ENCODE measurements around the gene AKR7A3. TPM values are rescaled to one million over a fixed set of nuclear protein-coding genes. Genes with fewer than 3 reads are reported as not detected.

AKR7A3 gene
- total RNA-seq, 1 donor from 2014 or later, result 4.6 TPM

- H3K4me3 Mint-ChIP-seq, result peak overlapping the region; percentile 87
- DNase-seq (ENCODE audit: extremely low spot score, unreplicated experiment), result no peak
- no peaks in the 10 kb centered on the region for H3K9me3 Mint-ChIP-seq
- TF ChIP-seq, protein P1, sequence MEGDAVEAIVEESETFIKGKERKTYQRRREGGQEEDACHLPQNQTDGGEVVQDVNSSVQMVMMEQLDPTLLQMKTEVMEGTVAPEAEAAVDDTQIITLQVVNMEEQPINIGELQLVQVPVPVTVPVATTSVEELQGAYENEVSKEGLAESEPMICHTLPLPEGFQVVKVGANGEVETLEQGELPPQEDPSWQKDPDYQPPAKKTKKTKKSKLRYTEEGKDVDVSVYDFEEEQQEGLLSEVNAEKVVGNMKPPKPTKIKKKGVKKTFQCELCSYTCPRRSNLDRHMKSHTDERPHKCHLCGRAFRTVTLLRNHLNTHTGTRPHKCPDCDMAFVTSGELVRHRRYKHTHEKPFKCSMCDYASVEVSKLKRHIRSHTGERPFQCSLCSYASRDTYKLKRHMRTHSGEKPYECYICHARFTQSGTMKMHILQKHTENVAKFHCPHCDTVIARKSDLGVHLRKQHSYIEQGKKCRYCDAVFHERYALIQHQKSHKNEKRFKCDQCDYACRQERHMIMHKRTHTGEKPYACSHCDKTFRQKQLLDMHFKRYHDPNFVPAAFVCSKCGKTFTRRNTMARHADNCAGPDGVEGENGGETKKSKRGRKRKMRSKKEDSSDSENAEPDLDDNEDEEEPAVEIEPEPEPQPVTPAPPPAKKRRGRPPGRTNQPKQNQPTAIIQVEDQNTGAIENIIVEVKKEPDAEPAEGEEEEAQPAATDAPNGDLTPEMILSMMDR (conservative IDR thresholded peaks at IDR 0.05), result no peak
- no peaks in the 10 kb centered on the region for H3K27me3 Mint-ChIP-seq
- H3K27ac Mint-ChIP-seq, result peak overlapping the region; percentile 72
- H3K36me3 Mint-ChIP-seq, result peaks cover 7% of the 10 kb centered on the region
- peaks cover 20% of the 10 kb centered on the region for H3K4me1 Mint-ChIP-seq (ENCODE audit: unreplicated experiment)
These were observed 24.4 kb upstream of the AKR7A3 start for GRCh38 chr1:19312782-19313635.

- H3K4me1 Mint-ChIP-seq (ENCODE audit: unreplicated experiment), result peaks cover 20% of the 10 kb centered on the region
- H3K27me3 Mint-ChIP-seq, result no peaks in the 10 kb centered on the region
- DNase-seq (ENCODE audit: extremely low spot score, unreplicated experiment), result peak; percentile 95
- peaks cover 13% of the 10 kb centered on the region for H3K36me3 Mint-ChIP-seq
- no peaks in the 10 kb centered on the region for H3K9me3 Mint-ChIP-seq
- peak within 1 kb of the TSS; percentile 76 for H3K27ac Mint-ChIP-seq
- H3K4me3 Mint-ChIP-seq, result peak within 1 kb of the TSS; percentile 94
- TF ChIP-seq, protein P1 (conservative IDR thresholded peaks at IDR 0.05), result peak; percentile 28
These were observed 23.6 kb upstream of the AKR7A3 start, which contains the start of the genes AKR7A2 and SLC66A1 for GRCh38 chr1:19311931-19312781. Gene AKR7A2, minus strand, starts transcription at chr1:19312144. Its CDS starts 20 bp downstream, at chr1:19312124. Gene SLC66A1, plus strand, starts transcription at chr1:19312326. Its CDS starts 5,352 bp downstream, at chr1:19317678.

- Mint-ChIP-seq H3K4me3 (peak overlapping the region; percentile 94), H3K4me1 (ENCODE audit: unreplicated experiment) (peaks cover 20% of the 10 kb centered on the region), H3K27me3 (no peaks in the 10 kb centered on the region), H3K36me3 (peaks cover 13% of the 10 kb centered on the region), H3K27ac (peak overlapping the region; percentile 76), H3K9me3 (no peaks in the 10 kb centered on the region)
- DNase-seq (ENCODE audit: extremely low spot score, unreplicated experiment), result no peak
- TF ChIP-seq, protein P1 (conservative IDR thresholded peaks at IDR 0.05), result no peak
These were observed 22.9 kb upstream of the AKR7A3 start for GRCh38 chr1:19311503-19311930.

GRCh38 chr1:19310720-19311502 lies 22.3 kb upstream of the AKR7A3 start:
- no peaks in the 10 kb centered on the region for H3K27me3 Mint-ChIP-seq
- peak overlapping the region; percentile 94 for H3K4me3 Mint-ChIP-seq
- H3K4me1 Mint-ChIP-seq (ENCODE audit: unreplicated experiment), result peaks cover 20% of the 10 kb centered on the region
- H3K36me3 Mint-ChIP-seq, result peaks cover 13% of the 10 kb centered on the region
- DNase-seq (ENCODE audit: extremely low spot score, unreplicated experiment), result no peak
- H3K9me3 Mint-ChIP-seq, result no peaks in the 10 kb centered on the region
- H3K27ac Mint-ChIP-seq, result peak overlapping the region; percentile 76
- TF ChIP-seq, protein P1 (conservative IDR thresholded peaks at IDR 0.05), result no peak

DNA sequence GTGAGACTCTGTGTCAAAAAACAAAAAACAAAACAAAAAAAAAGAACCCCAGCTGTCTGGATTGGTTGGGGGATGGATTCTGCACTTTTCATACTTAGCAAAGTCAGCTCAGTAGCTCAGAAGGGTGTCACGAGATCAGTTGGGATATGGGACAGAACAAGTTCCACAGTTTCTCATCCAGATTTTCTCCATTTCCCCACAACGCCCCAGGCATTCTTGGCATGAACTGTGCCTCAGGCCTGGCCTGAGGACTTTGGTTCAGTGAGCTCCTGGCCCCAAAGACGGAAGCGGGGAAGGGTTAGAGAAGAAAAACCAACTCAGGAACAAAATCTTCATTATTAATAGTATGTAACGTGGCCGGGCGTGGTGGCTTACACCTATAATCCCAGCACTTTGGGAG lies 21.5 kb upstream of the AKR7A3 start:
- peak overlapping the region; percentile 94 for H3K4me3 Mint-ChIP-seq
- peaks cover 19% of the 10 kb centered on the region for H3K36me3 Mint-ChIP-seq
- TF ChIP-seq, protein P1 (conservative IDR thresholded peaks at IDR 0.05), result no peak
- no peaks in the 10 kb centered on the region for H3K9me3 Mint-ChIP-seq
- H3K27me3 Mint-ChIP-seq, result no peaks in the 10 kb centered on the region
- no peak for DNase-seq (ENCODE audit: extremely low spot score, unreplicated experiment)
- peaks cover 20% of the 10 kb centered on the region for H3K4me1 Mint-ChIP-seq (ENCODE audit: unreplicated experiment)
- no peak overlapping the region for H3K27ac Mint-ChIP-seq

Measured in type B pancreatic cell (in vitro differentiated cells).